Urinary bladder (tissue), 4 donors: ENCODE results near the gene ADGRG1. TPM values are rescaled to one million over a fixed set of nuclear protein-coding genes. Genes with fewer than 3 reads are reported as not detected.

Source experiments
- DNase-seq: peaks from one replicate; pipeline ENCODE4 v3.0.0-alpha.2; 2015; ENCODE audit errors: extremely low spot score
- H3K27ac ChIP-seq: one replicate; pipeline ENCODE4 v1.5.1; 2013; ENCODE audit warnings: low read depth, mild to moderate bottlenecking, moderate library complexity
- H3K36me3 ChIP-seq: one replicate; pipeline ENCODE4 v1.6.1; 2013; ENCODE audit warnings: mild to moderate bottlenecking, moderate library complexity; ENCODE audit not compliant: insufficient read depth
- H3K4me1 ChIP-seq: one replicate; pipeline ENCODE4 v1.6.1; 2013; ENCODE audit warnings: mild to moderate bottlenecking, moderate library complexity; ENCODE audit not compliant: insufficient read depth
- H3K4me3 ChIP-seq: one replicate; pipeline ENCODE4 v1.5.1; 2013; ENCODE audit warnings: low read depth, low read length
- WGBS: extraction: QIAGEN DNeasy Blood & Tissue Kit; methylation state at CpG from one replicate; pipeline ENCODE4 v1.1.7; 2013; 5-methylcytosine and 5-hydroxymethylcytosine counted together
- polyA plus RNA-seq: library from polyadenylated mRNA; stranded (reverse); fragments of 200-250 nt; gene quantifications from one replicate; pipeline ENCODE4 v1.2.3, GENCODE V29; 2013
- total RNA-seq: library from RNA; depleted of rRNA; stranded (reverse); fragments of >200 nt; gene quantifications from one replicate; pipeline ENCODE4 v1.2.3, GENCODE V29; 2014
- donor health status: healthy with polysubstance abuse.
- donor health status: healthy.

Gene ADGRG1
- total and polyA plus RNA-seq, 2 donors, result 11.5 to 36.1 TPM

GRCh38 chr16:57598437-57598836 is 30.0 kb upstream of the ADGRG1 start:
- Histone ChIP-seq H3K27ac (no peak overlapping the region), H3K4me1 (no peaks in the 10 kb centered on the region), H3K36me3 (no peaks in the 10 kb centered on the region), H3K4me3 (no peak overlapping the region)
- no peak for DNase-seq

GRCh38 chr16:57600048-57600835 is 28.2 kb upstream of the ADGRG1 start:
- no peak for DNase-seq
- no peaks in the 10 kb centered on the region for H3K4me1 ChIP-seq
- H3K36me3 ChIP-seq, result no peaks in the 10 kb centered on the region
- H3K4me3 ChIP-seq, result no peak overlapping the region
- 20% methylated on average over 12 of the region's 12 CpGs for WGBS
- H3K27ac ChIP-seq, result no peak overlapping the region

GRCh38 chr16:57600952-57601580 is 27.4 kb upstream of the ADGRG1 start:
- no peak overlapping the region for H3K27ac ChIP-seq
- no peak for DNase-seq
- no peak overlapping the region for H3K4me3 ChIP-seq
- H3K36me3 ChIP-seq, result no peaks in the 10 kb centered on the region
- no peaks in the 10 kb centered on the region for H3K4me1 ChIP-seq
- 83% methylated on average over 2 of the region's 2 CpGs for WGBS

- no peak for DNase-seq
- WGBS, result 65% methylated on average over 10 of the region's 10 CpGs
- Histone ChIP-seq H3K4me1 (no peaks in the 10 kb centered on the region), H3K36me3 (no peaks in the 10 kb centered on the region), H3K27ac (no peak overlapping the region), H3K4me3 (no peak overlapping the region)
Observed at GRCh38 chr16:57601801-57602478, 26.5 kb upstream of the ADGRG1 start.

GRCh38 chr16:57603115-57604024 is 25.1 kb upstream of the ADGRG1 start:
- DNase-seq, result no peak
- Histone ChIP-seq H3K4me3 (no peak overlapping the region), H3K4me1 (no peaks in the 10 kb centered on the region), H3K36me3 (no peaks in the 10 kb centered on the region), H3K27ac (no peak overlapping the region)
- WGBS, result 71% methylated on average over 17 of the region's 17 CpGs

GRCh38 chr16:57604177-57604576 is 24.3 kb upstream of the ADGRG1 start:
- no peaks in the 10 kb centered on the region for H3K4me1 ChIP-seq
- no peak for DNase-seq
- 97% methylated on average over 7 of the region's 7 CpGs for WGBS

GRCh38 chr16:57606147-57606846 is 22.1 kb upstream of the ADGRG1 start:
- 77% methylated on average over 4 of the region's 4 CpGs for WGBS
- H3K27ac ChIP-seq, result no peak overlapping the region
- H3K4me3 ChIP-seq, result no peak overlapping the region
- no peak for DNase-seq
- H3K36me3 ChIP-seq, result no peaks in the 10 kb centered on the region
- no peaks in the 10 kb centered on the region for H3K4me1 ChIP-seq

More at GRCh38 chr16:57604177-57604576, 24.3 kb upstream of the ADGRG1 start:
- H3K27ac ChIP-seq, result no peak overlapping the region
- no peaks in the 10 kb centered on the region for H3K36me3 ChIP-seq
- no peak overlapping the region for H3K4me3 ChIP-seq

GRCh38 chr16:57606847-57607501 is 21.5 kb upstream of the ADGRG1 start:
- H3K4me3 ChIP-seq, result no peak overlapping the region
- no peaks in the 10 kb centered on the region for H3K4me1 ChIP-seq
- no peak for DNase-seq
- 73% methylated on average over 11 of the region's 11 CpGs for WGBS
- H3K36me3 ChIP-seq, result no peaks in the 10 kb centered on the region
- no peak overlapping the region for H3K27ac ChIP-seq

- WGBS, result 90% methylated on average over 10 of the region's 10 CpGs
- no peak overlapping the region for H3K27ac ChIP-seq
- H3K36me3 ChIP-seq, result no peaks in the 10 kb centered on the region
- H3K4me3 ChIP-seq, result no peak overlapping the region
- no peaks in the 10 kb centered on the region for H3K4me1 ChIP-seq
- no peak for DNase-seq
Observed at GRCh38 chr16:57607676-57608461, 20.6 kb upstream of the ADGRG1 start.

- WGBS, result 91% methylated on average over 8 of the region's 8 CpGs
- Histone ChIP-seq H3K4me3 (no peak overlapping the region), H3K4me1 (no peaks in the 10 kb centered on the region), H3K27ac (no peak overlapping the region), H3K36me3 (no peaks in the 10 kb centered on the region)
- DNase-seq, result no peak
Observed at GRCh38 chr16:57608462-57609113, 19.8 kb upstream of the ADGRG1 start.

GRCh38 chr16:57609541-57610401 is 18.7 kb upstream of the ADGRG1 start:
- no peak overlapping the region for H3K4me3 ChIP-seq
- no peaks in the 10 kb centered on the region for H3K4me1 ChIP-seq
- DNase-seq, result no peak
- H3K36me3 ChIP-seq, result no peaks in the 10 kb centered on the region
- H3K27ac ChIP-seq, result no peak overlapping the region
- WGBS, result 26% methylated on average over 12 of the region's 12 CpGs
